Measurements from ENCODE around the gene TMC3.

DNA sequence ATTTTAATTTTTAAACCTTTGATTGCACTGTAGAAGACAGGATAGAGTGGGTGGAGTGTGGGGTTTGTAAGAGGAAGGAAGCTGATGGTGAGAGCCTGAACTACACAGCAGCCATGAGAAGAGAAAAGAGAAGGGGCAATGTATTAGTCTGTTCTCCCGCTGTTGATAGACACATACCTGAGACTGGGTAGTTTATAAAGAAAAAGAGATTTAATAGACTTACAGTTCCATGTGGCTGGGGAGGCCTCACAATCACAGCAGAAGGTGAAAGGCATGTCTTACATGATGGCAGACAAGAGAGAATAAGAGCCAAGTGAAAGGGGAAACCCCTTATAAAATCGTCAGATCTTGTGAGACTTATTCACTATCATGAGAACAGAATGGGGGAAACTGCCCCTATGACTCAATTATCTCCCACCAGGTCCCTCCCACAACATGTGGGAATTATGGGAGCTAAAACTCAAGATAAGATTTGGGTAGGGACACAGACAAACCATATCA, 87.3 kb downstream of the TMC3 start:
- TF ChIP-seq EZH2 (IDR thresholded peaks at IDR 0.05; ENCODE audit: insufficient read depth, poor library complexity, severe bottlenecking) (no peak), EZH2phosphoT487 (IDR thresholded peaks at IDR 0.05; ENCODE audit: insufficient read depth, low read depth) (no peak)
